GM18520 (cell line): ENCODE results near the gene TMEM125.

Source experiments
- ATAC-seq: cut with Tn5 transposase; IDR thresholded peaks from one replicate; pipeline ENCODE4 v1.9.1; 2021; ENCODE audit not compliant: unreplicated experiment

Gene TMEM125

DNA sequence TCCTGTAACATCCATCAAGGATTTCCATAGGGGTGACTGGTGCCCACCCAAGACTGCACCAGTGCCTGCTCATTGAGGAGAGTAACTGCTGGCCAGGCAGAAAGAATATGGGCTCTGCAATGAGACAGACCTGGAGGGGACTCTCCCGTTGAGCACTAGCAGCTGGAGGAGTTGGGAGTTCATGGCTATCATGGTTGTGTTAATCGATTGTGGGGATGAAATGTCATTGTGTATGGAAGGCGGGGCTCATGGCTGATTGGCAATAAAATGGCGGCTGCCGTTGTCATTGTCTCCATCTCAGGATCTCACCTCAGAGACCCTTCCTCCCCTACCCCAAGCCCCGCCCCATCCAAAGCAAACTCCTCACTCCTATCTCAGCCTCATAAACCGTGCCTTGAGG is 3.9 kb downstream of the TMEM125 start:
- no peak for ATAC-seq

DNA sequence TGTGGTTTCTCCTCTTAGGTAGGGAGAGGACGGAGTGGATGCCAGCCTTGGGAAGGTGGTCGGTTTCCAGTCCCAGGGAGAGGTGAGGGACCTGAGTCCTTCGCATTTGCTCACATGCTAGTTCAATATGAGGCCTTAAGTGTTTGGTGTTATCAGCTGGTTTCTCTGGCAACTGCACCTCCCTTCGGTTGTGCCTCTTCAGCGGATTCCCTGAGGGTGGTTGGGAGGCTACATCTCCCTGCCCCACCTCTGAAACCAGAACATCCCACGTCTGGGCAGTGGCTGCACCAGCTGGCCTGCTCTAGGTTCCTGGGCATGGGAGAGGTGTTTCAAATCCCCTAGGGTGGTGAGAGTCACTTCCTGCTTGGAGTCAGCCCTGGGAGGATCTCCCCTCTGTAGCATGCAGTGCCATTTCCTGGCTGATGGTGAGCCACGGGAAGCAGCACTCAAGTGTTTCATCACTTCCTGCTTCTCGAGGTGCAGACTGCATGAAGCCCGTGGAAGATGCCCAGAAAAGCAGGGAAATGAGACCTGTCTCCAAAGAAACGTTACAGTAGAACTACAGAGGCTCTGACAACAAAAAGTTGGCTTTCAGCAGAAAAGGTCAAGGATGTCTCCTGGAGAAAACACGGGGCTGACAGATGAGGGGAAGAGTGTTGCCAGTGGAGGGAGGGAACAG is 4.5 kb downstream of the TMEM125 start:
- no peak for ATAC-seq

DNA sequence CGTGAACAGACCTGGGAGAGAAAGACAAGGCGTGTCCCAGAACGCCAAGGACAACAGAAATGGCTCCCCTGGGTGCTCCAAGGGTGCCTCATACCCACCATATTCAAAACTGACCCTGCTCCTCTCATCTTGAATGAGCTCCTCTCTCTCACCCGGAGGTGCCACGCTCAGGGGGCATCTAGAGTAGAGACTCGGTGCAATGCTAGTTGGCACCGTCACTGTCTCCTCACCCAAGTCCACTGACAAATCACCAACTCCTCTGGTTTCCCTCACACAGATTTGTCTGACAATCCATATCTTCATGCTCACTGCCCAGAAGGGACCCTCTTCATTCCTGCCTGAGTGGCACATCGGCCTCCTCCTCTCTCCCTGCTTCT is 5.0 kb downstream of the TMEM125 start:
- no peak for ATAC-seq

DNA sequence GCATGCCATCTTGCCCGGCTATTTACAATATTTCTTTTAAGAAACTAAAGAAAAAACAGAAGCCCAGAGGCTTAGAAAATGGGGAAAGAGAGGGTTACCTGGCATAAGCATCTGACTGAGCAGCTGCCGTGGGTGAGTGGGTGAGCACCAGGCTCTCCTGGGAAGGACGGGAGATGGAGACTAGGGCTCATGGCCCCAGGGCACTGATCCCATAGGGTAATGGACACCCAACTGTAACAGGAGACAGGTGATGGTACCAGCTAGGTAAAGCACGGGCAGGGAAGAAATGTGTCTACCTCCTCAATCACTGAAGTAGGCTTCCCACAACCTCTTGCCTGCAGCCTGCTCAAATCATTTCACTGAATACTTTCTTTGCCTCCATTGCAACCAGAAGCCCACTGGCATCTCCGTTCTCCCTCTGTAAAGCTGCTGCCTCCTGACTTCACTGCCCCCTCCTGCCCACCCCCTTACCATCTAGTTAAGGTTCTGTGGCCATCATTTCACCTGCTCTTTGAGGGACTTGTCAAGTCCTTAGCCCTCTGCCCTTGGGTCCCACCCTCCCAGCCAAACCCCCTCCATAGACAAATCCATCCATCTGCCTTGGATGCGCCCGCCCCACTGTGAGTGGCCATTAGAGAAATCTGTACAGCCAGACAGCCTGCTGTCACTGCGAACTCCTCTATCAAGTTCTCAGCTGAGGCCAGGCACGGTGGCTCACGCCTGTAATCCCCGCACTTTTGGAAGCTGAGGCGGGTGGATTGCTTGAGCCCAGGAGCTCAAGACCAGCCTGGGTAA is 6.2 kb downstream of the TMEM125 start:
- no peak for ATAC-seq

DNA sequence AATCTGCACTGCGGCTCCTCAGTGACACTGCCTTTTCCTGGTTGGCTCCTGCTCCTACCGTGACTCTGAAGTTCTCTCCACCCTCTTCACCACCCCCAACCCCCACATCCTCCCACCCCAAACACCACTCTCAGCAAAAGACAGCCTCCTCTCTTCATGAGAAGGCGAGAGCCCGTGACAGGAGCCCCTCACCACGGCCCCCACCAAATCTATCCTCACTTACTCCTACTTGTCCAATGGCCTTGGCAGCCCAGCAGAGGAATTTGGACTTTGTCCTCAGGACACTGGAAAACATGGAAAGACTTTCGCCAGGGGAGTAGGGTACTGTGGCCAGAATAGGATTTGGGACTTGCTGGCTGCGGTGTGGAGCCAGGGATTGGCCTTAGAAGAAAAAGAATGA is 6.9 kb downstream of the TMEM125 start:
- ATAC-seq, result no peak

DNA sequence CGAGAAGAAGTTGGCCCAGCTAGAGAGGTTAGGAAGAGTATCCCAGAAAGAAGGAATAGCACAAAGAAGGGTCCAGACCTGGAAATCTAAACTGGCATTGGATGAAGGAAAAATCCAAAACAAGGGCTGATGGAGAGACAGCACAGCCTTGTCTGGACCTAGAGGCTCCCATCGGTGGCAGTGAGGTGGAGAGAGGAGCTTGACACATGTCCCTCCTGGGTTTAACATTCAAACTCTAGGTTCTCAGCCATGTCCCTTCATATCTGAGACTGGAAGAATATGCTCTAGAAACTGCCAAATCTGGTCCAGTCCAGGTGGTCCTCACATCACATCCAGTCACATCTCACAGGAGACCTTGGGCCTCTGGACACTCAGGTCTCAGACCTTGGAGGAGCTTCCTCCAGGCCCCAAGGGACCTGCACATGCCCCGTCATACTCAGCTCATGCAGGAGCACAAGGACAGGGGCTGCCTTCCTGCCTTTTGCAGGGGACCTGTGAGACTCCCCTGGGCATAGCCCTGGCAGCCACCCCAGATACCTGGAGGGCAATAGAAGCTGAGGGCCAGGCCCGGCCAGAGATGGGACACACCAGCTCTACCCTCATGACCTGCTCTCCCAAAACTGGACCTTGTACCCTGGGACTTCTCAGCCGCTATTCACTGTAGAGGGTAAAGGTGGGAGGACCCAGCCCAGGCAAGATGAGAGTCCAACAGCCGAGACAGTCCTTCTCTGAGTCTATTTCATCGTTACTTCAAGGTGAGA is 7.5 kb downstream of the TMEM125 start:
- ATAC-seq, result no peak

DNA sequence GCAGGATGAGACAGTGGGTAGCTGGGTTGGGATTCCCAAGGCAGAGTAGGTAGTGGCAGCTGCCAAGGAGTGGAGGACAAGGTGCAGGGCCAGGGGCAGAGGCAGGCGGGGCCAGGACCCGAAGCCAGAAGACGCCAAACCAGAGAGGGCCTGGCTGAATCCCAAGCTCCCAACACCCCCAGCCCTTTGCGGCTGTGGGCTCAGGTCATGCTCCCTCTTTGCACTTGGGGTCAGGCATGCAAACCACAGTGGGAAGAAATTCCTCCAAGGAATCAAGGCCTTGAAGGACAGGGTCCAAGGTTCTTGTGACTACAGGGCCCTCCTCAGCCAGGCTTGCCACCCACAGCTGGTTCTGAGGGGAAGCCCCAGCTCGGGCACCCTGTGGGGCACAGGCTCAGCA is 9.4 kb downstream of the TMEM125 start:
- ATAC-seq, result no peak

DNA sequence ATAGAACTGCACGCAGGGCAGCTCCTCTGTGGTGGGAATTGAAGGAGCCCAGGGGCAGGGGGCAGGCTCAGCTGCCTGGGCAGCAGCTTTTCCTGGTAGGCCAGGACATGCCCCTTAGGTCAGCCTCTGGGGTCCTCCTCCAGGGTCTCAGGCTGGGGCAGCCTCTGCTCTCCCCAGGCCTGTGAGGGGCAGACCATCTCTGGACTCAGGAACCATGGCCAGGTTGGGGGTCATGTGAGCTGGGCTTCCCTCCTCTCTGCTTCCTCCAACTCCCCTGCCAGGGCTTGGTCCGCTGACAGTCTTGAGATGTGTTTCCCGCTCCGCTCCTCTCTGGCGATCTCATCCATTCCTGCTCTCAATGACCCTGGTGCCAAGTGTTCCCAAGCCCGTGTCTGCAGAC is 9.9 kb downstream of the TMEM125 start:
- ATAC-seq, result no peak

DNA sequence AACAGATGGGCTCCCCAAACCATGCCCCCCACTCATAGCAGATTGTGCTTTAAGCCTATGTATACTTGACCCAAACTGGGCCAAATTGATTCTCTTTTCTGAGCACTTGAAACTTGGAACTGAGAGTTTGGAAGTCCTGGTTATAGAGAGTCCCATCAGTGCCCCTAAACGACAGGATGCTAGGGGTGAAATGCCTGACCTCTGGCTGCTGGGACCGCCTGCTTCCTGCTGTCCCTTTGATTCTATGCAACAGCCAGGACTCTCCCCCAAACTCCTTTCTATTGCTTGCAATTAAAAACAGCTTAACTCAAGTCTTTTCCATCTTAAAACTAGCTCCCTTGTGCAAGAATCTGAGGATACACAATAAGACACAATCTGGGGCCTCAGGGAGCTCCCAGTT is 10.9 kb downstream of the TMEM125 start:
- ATAC-seq, result no peak

DNA sequence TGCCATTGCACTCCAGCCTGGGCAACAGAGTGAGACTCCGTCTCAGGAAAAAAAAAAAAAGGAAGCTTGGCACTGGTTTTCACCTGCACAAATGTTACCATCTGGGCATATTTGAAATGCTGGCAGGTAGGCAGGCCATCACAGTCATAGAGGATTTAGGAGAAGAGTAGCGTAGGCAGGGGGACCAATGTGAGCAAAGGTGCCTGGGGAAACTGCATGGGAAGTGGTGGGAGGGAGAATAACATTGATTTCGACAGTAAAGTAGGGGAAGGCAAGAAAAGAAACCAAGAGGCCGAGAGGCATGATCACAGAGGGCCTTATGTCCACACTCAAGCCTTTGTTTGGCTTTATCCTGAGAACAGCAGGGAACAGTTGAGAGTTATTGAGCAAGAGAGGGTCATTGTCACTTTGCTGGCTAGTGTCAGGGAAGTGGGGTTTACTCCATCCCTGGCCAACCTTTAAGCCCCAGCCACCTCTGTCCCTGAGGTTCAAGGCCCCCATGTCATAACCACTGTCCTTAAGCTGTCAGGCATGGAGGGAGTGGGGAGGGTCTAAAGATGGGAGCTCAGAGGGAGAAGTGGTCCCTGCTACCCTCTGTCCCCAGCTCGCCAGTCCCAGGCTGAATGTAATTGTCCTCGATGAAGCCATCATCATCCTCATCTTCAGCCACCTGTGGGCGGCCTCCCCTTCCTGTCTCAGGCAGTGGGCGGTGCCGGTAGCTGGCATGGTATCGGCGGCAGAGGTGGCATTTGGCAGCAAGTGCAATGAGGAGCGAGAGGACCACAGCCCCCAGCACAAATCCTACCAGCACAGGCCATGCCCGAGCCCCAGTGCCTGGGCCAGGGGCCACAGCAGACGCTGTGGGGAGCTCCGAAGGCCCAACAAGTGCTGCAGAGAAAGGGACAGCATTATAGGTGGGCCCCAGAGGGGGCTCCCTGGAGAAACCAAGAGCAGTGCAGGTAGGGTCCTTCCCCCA is 12.7 kb downstream of the TMEM125 start:
- ATAC-seq, result no peak

DNA sequence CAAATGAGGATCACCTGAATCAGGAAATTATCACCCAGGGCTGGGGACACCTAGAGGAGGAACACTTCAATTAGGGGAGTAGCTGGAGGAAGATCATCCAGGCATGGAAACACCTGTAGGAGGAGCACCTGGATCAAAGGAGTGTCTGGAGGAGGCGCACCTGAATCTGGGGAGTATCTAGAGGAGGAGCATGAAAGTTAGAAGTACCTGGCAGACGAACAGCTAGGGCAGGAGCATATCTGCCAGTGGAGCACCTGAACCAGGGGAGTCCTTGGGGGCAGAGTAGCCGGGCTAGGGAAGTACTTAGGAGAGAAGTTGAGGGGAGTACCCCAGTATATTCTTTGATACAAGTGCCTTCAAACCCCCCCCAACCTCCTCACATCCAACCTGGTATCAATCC is 14.3 kb downstream of the TMEM125 start:
- no peak for ATAC-seq

DNA sequence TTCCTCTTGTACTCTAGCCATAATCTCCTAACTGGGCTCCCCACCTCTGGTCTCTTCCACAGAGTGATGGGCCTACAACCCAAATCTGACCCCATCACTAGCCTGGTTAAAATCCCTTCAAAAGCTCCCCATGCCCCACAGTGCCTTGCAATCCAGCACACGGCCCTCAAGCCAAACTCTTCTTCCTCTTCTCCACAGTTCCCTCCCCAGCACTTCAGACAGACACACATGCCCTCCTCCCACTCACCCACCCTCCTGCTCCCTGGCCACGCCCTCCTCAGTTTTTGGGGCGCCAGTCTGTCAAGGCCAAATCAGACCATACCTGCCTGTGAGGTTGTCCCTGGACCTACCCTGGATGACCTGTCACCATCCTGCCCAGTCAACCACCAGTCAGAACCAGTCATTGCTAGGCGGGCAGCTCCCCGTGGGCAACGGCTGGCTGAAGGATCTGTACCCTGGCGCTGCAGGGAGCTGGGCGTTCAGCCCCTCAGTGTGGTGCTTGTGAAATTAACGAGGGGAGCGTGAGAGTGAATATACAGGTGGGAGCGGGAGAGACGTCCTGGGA is 14.8 kb downstream of the TMEM125 start:
- no peak for ATAC-seq

DNA sequence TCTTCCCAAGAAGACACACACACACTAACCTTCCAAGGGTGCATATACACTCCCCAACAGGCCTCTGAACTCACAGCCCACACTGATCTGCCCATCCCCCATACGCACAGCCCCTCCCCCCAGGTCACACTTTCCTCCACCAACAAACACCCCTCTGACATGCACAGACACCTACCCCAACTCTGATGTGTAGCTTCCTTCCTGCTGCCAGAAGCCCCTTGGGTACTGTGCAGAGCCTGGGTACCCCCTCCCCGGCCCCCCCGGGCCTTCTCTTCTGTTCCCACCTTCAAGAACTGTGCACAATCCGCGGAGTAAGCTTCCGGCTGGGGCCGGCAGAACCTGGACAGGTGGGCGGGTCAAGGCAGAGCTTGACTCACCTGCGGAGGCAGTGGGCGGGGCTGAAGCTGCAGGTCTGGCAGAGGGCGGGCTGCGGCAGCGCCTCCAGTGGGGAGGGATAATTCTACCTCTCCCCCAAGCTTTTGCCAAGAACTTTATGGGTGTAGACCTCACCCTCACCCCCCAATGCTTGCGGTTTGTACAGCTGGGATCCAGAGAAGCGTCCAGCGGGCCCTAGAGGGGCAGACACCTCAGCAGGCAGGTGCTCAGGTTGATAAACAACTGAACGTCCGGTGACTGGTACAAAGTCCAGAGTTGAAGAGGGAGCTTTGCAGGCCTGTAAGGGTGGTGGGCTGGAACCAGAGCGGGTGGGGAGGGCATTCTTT is 15.6 kb downstream of the TMEM125 start, which contains the start of gene C1orf210:
Gene C1orf210, minus strand, starts transcription at position 313 of the 722 bp plus-strand sequence. CDS start 2,311 bp downstream, outside the sequence.
- no peak for ATAC-seq

DNA sequence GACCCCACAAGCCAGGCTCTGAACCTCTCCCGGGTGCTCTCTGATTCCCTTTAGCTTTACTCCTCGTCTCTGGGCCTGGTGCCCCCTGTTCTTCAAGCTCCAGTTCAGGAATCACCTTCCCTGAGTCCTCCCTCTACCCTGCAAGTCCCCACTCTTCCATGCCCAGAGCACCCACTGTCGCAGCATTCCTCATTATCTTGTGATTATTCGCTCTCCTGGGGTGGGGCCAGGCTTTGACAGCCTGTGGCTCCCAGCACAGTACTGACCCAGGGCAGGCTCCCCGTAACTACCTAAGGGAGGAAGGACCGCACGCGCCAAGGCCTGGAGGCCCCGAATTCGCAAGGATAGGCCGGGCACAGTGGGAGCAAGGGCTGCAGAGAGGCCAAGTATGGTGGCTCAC is 16.3 kb downstream of the TMEM125 start:
- ATAC-seq, result no peak

DNA sequence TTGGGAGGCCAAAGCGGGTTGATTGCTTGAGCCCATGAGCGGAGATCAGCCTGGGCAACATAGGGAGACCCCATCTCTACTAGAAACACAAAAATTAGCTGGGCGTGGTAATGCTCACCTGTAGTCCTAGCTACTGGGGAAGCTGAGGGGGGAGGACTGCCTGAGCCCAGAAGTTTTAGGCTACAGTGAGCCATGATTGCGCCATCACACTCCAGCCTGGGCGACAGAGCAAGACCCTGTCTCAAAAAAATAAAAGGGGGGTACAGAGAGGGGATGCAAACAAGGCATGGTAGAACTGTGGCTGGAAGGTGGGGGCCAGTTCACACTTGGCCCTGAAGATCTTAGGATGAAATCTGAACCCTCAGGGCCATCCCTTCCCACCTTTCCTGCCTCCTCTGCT is 16.8 kb downstream of the TMEM125 start:
- ATAC-seq, result no peak

DNA sequence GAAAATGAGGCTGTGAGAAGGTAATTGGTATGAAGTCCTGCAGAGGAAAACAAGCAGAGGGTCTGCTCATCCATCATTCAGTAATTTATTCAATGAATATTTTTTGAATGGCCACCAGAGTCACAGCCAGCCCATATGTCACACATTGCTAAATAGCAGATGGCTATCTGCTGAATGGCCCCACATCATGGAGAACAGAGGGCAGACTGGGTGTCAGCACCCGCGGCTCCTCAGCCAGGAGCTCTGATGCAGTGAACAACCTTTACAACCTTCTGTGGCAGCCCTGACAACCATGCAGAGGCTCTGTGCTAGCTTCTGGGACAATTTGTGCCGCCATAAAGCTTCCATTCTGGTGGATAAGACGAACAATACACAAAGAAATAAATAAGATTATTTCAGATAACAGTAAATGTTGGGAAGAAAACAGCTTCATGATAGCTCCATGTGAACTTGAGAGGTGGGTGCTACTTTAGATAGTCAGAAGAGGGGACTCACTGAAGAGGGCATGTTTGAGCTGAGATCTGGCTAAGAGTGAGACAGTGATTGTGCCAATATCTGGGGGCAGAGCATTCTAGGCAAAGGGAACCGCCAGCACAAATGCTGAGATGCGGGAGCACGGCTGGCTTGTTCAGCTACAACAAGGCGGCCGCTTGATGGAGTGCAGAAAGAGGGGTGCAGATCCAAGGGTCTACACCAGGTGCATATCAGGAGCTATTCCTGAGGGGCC is 18.4 kb downstream of the TMEM125 start:
- ATAC-seq, result no peak

DNA sequence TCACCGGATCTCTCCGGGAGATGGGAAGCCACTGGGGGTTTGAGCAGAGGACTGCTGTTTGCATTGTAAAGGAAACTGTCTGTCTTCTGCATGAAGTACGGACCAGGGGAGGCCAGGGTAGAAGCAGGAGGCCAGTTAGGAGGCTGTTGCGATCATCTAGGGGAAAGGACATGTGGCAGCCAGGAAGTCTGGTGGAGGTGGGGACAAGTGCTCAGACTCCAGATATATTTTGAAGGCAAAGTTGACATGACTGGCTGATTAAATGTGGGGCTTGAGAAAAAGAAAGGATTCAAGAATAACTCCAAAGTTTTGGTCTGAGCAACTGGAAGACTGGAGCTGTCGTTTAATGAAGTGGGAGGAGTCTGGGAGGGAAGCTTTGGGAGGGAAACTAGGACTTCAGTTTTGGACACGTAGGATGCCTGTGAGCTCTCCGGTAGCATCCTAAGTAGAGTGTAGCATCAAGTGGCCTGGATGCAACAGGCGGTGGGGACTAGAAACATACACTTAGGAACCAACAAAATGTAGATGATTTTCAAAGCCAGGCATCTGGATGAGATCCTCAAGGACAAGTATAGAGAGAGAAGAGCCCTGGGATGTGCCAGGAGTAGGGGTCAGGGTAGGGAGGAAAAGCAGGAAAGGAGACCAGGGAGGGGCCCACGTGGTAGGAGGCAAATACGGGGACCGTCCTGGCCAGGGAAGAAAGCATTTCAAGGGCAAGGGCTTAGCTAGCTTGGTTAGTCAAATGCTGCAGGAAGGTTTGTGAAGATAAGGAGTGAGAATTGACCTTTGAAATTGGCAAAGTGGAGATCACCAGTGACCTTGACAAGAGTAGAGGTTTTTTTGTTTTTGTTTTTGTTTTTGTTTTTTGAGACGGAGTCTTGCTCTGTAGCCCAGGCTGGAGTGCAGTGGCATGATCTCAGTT is 19.3 kb downstream of the TMEM125 start:
- no peak for ATAC-seq

DNA sequence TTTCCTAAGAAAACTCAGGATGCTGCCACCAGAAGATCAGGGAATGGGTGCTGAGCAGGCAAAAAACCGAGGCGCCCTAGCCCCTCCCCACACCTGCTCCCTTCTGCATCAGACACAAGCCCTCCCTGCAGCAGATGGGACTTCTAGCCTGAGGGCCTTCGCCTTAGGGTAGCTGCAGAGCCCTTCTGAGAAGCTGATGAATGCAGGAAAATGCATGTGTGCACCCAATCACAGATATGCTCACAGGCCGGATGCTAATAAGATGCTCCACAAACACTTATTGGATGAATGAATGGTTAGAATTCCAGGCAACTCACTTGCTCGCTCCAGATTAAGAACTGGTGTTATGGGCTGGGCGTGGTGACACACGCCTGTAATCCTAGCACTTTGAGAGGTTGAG is 22.4 kb downstream of the TMEM125 start:
- no peak for ATAC-seq
